Tibial nerve (tissue), 3 donors: Measurements from ENCODE around the gene FGD6.

ENCODE experiments used
- POLR2A ChIP-seq, 2 donors: fragments of 450-650 bp; IDR thresholded peaks; one replicate each; pipeline ENCODE4 v1.6.1; 2017; ENCODE audit warnings: antibody characterized with exemption in 2 of 2, mild to moderate bottlenecking in 2 of 2, moderate library complexity in 2 of 2
- TF ChIP-seq, protein P1 (sequence below), 5 experiments: fragments of 200-600 bp in 3 of 5; fragments of 450-650 bp in 2 of 5; sonication (generic) in 3 of 5; IDR thresholded peaks; one replicate each; pipeline ENCODE4 v1.5.1; 2016 to 2019; ENCODE audit warnings: antibody characterized with exemption in 5 of 5, mild to moderate bottlenecking in 3 of 5, moderate library complexity in 2 of 5

GRCh38 chr12:95220190-95220589, 2.9 kb upstream of the FGD6 start:
- TF ChIP-seq, protein P1, sequence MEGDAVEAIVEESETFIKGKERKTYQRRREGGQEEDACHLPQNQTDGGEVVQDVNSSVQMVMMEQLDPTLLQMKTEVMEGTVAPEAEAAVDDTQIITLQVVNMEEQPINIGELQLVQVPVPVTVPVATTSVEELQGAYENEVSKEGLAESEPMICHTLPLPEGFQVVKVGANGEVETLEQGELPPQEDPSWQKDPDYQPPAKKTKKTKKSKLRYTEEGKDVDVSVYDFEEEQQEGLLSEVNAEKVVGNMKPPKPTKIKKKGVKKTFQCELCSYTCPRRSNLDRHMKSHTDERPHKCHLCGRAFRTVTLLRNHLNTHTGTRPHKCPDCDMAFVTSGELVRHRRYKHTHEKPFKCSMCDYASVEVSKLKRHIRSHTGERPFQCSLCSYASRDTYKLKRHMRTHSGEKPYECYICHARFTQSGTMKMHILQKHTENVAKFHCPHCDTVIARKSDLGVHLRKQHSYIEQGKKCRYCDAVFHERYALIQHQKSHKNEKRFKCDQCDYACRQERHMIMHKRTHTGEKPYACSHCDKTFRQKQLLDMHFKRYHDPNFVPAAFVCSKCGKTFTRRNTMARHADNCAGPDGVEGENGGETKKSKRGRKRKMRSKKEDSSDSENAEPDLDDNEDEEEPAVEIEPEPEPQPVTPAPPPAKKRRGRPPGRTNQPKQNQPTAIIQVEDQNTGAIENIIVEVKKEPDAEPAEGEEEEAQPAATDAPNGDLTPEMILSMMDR (IDR thresholded peaks at IDR 0.05), result no peak
- no peak for TF ChIP-seq POLR2A (IDR thresholded peaks at IDR 0.05)
